ENCODE data around the gene RASSF8.

- TF ChIP-seq POLR2A (IDR thresholded peaks at IDR 0.05; ENCODE audit: low read length) (no peak), GATA1 (IDR thresholded peaks at IDR 0.05; ENCODE audit: low read depth, low read length) (no peak)
Measured at GRCh38 chr12:25979563-25979962, 21.1 kb downstream of the RASSF8 start.

Measured in erythroblast (primary cell).